Amniotic epithelial cell (primary cell): ENCODE measurements around the gene RASGRF2.
"Not testable (repeated sequence)": the region's sequence is repeated elsewhere in the genome, so short reads cannot be mapped to it uniquely, and the experiment has no call there.

ENCODE experiments used
- DNase-seq: peaks from one replicate; pipeline ENCODE4 v3.0.0-alpha.2; 2010; ENCODE audit warnings: low read depth

RASGRF2 gene

GRCh38 chr5:81020478-81021167 lies 60.5 kb downstream of the RASGRF2 start:
- peak; percentile 17 for DNase-seq

DNA sequence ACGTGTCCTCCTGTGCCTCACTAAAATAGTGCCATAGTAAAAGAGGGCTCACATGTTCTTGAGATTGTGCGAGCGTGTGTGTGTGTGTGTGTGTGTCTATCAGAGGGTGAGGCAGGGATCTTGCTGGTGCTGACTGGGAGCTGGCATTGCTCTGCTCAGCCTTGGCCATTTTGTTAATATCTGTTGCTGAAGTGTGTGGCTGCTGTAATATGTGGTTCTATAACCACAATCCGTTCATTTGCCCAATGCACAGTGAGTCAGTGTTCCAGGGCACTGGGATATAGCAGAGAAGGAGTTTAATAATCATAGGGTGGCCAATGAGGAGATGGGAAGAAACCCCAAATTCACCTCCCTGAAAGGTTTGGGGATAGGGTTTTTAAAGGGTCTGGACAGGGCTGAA lies 61.3 kb downstream of the RASGRF2 start:
- peak; percentile 75 for DNase-seq

DNA sequence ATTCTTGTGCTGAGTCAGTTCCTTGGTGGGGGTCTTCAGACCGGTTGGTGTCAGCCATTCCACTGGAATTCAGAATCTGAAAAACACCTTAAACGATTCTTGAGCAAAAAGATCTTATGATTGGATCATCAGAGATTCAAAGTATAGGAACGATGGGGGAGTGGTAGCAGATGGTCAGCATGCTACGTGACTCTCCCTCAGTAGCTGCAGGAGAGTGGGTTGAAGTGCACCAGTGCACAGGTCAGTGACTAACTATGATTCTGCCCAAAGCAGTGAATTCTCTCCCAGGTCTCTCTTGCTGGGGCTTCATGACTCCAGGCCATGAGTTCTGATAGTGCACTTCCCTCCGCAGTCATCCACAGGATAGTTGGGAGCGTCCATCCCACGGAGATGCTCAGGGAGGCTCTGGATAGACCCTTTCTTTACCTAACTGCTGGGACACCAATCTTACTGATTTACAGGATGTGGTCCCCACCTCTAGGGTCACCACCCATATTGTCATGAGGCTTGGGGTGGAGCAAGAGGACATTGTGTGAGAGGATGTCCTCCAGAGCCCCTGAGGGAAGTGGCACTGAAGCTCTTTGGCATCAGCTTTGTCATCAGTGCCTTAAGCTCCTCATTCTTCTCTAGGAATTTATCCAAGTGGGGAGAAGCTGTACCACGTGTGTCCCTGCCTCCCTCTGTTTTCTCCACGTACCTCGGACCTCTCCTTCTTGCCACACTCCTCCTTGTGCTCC lies 62.0 kb downstream of the RASGRF2 start:
- DNase-seq, result no peak

DNA sequence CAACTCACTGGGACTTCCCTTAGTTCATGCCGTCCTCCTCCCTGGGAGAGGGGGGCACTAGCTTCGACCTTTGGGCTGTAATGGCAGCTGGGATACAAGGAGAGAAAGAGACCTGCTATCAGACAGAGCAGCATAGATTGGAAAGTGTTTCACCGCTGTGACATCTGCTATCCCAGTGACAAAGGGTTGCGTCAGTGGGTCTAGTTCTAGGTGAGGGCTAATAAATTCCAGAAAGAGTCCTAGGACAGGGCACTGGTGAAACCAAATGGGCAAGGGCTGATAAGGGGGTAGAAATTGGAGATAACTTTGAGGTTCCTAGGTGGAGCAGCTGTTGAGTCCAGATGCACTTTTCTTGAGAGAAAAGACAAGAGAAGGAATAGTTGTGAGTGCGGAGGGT lies 62.5 kb downstream of the RASGRF2 start:
- no peak for DNase-seq

GRCh38 chr5:81023261-81023970 lies 63.3 kb downstream of the RASGRF2 start:
- no peak for DNase-seq

- DNase-seq, result no peak
These were observed 67.4 kb downstream of the RASGRF2 start for GRCh38 chr5:81027481-81028058.

DNA sequence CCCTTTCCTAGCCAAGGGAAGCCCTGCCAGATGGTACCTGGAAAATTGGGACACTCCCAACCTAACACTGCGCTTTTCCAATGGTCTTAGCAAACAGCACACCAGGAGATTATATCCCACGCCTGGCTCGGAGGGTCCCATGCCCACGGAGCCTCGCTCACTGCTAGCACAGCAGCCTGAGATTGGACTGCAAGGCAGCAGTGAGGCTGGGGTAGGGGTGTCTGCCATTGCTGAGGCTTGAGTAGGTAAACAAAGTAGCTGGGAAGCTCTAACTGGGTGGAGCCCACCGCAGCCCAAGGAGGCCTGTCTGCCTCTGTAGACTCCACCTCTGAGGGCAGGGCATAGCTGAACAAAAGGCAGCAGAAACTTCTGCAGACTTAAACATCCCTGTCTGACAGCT lies 68.7 kb downstream of the RASGRF2 start:
- not testable (repeated sequence) for DNase-seq

DNA sequence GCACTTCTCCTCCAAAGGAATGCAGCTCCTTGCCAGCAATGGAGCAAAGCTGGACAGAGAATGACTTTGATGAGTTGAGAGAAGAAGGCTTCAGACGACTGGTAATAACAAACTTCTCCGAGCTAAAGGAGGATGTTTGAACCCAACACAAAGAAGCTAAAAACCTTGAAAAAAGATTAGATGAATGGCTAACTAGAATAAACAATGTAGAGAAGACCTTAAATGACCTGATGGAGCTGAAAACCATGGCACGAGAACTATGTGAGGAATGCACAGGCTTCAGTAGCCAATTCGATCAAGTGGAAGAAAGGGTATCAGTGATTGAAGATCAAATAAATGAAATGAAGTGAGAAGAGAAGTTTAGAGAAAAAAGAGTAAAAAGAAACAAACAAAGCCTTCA lies 69.6 kb downstream of the RASGRF2 start:
- not testable (repeated sequence) for DNase-seq

GRCh38 chr5:81030236-81031034 lies 70.3 kb downstream of the RASGRF2 start:
- DNase-seq, result not testable (repeated sequence)

DNA sequence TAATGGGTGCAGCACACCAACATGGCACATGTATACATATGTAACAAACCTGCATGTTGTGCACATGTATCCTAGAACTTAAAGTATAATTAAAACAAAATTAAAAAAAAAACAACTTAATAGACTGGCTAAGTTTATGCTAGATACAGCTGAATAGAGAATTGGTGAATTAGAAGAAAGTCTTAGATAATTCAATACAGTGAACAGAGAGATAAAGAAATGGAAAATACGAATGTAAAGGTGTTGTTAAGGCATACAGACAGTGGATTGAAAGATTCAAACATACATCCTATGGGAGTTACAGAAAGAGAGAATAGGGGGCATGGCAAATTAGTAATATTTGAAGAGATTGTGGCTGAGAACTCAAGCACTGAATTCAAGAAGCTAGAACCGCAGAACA lies 75.4 kb downstream of the RASGRF2 start:
- DNase-seq, result no peak

DNA sequence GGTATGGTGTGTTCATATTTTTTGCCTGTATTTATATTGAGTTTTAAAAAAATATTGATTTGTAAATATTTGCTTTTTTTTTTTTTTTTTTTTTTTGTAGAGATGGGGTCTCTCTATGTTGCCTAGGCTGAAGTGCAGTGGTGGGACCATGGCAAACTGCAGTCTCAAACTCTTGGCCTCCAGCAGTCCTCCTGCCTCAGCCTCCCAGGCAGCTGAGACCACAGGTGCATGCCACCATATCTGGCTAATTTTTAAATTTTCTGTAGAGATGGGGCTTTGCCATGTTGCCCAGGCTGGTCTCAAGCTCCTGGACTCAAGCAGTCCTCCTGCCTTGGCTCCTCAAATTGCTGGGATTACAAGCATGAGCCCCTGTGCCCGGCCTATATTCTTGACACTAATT lies 78.3 kb downstream of the RASGRF2 start:
- no peak for DNase-seq

GRCh38 chr5:81044868-81045267 lies 84.7 kb downstream of the RASGRF2 start:
- no peak for DNase-seq

DNA sequence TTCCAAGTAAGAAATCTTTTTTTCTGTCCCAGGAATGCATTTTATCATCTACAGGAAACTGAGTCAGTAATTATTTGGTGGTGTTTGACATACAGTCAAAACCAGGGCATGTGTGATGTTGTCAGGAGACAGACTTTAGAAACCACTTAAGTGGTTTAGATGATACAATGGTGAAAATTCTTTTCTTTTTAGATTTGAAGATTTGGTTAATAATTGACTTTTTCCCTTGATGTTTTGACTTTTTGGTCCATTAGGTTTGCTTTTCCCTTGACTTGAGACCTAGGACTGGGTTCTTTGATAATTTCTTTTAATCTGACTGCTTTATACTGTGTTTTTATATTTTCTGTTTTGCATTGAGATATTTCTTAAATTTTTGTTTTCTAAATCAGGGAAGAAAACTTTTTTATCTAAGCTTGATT lies 85.2 kb downstream of the RASGRF2 start:
- DNase-seq, result peak; percentile 16

DNA sequence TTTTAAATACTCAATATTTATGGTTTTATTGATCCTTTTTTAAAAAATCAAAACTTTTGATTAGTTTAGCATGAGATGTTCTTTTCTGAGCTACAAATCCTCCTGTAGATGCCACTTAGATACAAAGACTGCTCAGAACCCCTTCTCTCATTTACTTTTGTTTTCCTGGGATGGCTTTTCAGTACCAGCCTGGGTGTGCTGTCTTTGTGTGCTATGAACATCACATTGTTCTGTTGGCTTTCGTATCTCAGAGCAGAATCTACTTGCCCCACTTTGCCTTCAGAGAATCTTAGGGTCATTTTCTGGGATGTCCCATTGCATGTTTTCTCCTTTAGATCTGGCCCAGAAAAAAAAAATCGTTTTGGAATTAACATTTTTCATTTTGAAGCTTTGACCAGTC lies 85.9 kb downstream of the RASGRF2 start:
- no peak for DNase-seq

- no peak for DNase-seq
These were observed 92.2 kb downstream of the RASGRF2 start for GRCh38 chr5:81052325-81052724.

GRCh38 chr5:81053282-81053681 lies 93.1 kb downstream of the RASGRF2 start:
- not testable (repeated sequence) for DNase-seq

GRCh38 chr5:81058121-81058520 lies 98.0 kb downstream of the RASGRF2 start:
- no peak for DNase-seq

DNA sequence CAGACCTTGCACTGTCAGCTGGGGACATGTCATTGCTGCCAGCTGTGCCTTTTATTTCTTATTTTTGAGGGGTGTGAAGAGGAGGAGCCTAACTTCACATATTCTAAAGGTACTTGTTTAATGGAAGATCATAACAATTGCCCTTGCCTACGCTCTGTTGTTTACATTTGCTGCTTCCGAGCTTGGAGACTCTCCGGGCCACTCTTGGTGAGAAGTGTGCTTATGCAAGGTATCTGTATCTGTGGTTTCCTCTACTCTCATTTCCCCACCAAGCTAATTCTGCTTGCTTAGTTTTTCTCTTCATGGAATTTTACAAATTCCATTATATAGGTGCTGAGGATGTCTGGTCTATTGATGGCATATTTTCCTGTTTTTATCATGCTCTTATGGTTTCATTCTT lies 105.3 kb downstream of the RASGRF2 start:
- DNase-seq, result peak; percentile 45

- DNase-seq, result no peak
These were observed 105.9 kb downstream of the RASGRF2 start for GRCh38 chr5:81066102-81066501.

DNA sequence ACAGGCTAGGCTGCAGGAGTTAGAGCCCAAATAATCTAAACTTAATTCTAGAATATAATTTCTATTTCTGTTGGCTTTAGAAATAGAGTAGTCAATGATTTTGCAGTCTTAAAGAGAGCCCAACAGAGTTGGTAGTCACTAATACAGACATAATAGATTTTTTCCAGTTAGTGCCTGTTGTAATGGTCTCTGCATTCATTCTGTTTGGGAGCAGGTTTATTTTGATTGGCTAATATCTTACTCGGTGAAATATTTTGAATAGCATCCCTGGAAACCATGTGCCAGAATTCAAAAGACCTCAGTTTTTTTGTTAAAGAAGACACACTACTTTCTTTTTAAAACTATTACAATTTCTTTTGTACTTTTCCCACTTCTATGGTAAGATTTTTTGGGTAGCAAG lies 107.2 kb downstream of the RASGRF2 start:
- no peak for DNase-seq

GRCh38 chr5:81068063-81068462 lies 107.9 kb downstream of the RASGRF2 start:
- DNase-seq, result no peak

DNA sequence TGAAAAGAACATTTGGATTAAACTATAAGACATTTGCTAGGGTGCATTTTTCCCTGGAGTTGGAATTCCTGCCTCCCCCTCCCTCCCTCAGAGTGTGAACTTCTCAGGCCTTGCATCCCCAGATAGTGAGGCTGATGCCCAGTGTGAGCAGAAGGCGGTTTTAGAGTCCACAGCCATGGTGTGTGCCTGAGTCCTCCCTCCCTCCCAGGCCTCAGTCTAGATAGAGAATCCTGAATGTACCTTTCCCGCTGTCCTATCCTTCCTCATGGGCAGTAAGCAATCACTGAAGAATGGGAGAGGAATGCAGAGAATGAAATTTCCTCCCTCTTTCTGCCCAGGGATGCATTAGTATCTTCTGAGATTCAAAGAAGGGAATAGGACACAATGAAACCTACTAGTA lies 108.5 kb downstream of the RASGRF2 start:
- DNase-seq, result peak; percentile 11
